SW 1271 (cell line): ENCODE data around the gene KRTAP10-2.
A peak's percentile ranks its signal among the peaks of the same experiment; 100 is the strongest.
"Not testable (repeated sequence)": the region's sequence is repeated elsewhere in the genome, so short reads cannot be mapped to it uniquely, and the experiment has no call there.

Source experiments
- DNase-seq, 2 experiments: peaks; one replicate each; lab custom pipeline; 2025; lab: John Stamatoyannopoulos, UW

Gene KRTAP10-2

DNA sequence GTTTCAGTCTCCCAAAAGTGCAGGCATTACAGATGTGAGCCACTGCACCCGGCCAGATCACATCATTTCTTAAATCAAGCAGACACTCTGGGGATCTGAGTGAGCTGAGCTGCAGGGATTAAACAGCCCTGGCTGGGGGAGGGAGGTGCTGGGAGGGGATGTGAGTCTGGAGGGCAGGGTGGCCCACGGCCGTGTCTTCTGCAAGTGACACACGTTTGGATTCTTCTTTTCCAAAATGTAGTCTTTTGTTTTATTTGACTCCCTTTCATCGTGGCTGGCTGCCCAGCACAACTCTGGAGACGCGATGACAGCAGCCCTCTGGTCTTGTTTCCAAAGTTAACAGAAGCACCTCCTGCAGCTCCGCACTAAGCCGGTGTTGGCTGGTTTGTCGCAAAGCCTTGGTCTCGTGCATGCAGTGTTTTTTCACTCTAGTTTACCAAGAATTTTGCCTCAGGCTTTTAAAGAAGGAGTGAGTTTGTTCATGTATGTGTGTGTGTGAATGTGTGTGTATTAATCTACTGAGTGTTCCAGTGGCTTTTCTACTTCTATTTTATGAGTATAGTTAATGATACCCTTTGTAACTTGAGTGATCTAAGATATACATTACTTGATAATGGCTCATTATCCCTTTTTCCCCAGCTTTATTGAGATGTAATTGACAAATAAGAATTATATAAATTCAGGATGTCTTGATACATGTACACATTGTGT lies 31.9 kb upstream of the KRTAP10-2 start:
- no peak for DNase-seq

GRCh38 chr21:44582055-44582454 lies 30.8 kb upstream of the KRTAP10-2 start:
- DNase-seq = peak in 1 of 2 experiments; percentile 2

DNA sequence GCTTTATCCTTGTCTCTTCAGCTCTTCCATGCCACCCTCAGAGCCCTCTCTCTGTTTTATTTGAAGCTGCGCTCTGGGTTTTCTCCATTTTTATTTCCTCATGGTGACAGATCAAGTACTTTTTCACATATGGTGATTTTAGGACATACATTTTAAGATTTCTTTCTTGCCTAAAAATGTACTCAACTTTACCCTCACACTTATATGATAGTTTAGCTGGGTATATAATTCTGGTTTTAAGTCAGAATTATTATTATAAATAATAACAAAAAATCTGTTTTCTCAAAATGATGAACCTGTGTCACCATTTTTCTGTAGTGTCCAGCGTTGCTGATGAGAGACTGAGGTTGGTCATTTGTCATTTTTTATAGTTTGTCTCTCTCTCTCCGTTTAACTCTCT lies 29.9 kb upstream of the KRTAP10-2 start:
- no peak for DNase-seq

GRCh38 chr21:44580231-44580821 lies 29.0 kb upstream of the KRTAP10-2 start, which contains the start of gene KRTAP10-5:
TSS of gene KRTAP10-5 (minus strand) at chr21:44580604. CDS start at chr21:44580578, 26 bp downstream.
- not testable (repeated sequence) for DNase-seq

- DNase-seq = no peak
Observed at GRCh38 chr21:44579833-44580144, 28.5 kb upstream of the KRTAP10-2 start.

DNA sequence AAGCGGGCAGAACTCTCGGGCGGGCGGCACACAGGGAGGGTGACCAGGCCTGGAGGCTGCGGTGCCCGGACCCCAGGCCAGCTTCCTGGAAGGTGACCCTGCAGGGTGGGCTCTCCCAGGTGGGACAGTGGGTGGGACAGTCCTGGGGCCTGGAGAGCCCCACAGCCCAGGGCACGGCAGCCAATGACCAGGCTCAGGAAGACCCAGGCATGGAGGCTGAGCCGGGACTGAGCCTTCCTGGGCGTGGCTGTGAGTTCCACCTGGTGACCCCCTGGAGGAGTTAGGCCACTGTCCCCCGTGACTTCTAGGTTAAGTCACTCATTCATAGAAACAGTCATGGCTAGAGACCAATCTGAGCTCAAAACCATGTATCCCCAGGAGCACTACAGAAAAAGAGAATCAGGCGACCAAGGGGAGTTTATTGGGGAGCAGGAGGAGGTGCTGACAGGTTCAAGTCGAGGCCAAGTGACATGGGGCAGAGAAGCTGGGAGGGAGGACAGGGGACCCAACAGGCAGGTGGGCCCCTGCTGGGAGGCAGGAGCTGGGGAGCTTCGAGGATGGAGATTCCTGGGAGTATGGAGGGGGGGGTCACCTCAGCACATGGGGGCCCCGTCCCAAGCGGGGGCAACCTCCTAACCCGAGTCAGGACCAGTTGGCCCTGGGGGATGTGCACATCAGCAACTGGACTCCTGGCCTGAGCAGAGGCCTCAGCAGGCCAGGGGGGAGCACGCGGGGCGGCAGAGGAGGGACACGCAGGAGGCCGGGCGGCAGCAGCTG lies 27.9 kb upstream of the KRTAP10-2 start:
- no peak for DNase-seq

- DNase-seq = no peak
Observed at GRCh38 chr21:44578371-44579055, 27.2 kb upstream of the KRTAP10-2 start.

GRCh38 chr21:44576025-44576420 lies 24.7 kb upstream of the KRTAP10-2 start:
- no peak for DNase-seq

- no peak for DNase-seq
Observed at GRCh38 chr21:44575307-44576024, 24.2 kb upstream of the KRTAP10-2 start.

- no peak for DNase-seq
Observed at GRCh38 chr21:44574457-44575306, 23.4 kb upstream of the KRTAP10-2 start.

DNA sequence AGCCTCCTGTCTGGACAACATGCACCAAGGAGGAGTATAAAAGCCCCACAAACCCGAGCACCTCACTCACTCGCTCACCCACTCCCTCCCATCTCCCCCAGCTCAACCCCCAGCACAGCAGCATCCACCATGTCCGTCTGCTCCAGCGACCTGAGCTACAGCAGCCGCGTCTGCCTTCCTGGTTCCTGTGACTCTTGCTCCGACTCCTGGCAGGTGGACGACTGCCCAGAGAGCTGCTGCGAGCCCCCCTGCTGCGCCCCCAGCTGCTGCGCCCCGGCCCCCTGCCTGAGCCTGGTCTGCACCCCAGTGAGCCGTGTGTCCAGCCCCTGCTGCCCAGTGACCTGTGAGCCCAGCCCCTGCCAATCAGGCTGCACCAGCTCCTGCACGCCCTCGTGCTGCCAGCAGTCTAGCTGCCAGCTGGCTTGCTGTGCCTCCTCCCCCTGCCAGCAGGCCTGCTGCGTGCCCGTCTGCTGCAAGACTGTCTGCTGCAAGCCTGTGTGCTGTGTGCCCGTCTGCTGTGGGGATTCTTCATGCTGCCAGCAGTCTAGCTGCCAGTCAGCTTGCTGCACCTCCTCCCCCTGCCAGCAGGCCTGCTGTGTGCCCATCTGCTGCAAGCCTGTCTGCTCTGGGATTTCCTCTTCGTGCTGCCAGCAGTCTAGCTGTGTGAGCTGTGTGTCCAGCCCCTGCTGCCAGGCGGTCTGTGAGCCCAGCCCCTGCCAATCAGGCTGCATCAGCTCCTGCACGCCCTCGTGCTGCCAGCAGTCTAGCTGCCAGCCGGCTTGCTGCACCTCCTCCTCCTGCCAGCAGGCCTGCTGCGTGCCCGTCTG lies 22.5 kb upstream of the KRTAP10-2 start, which contains the start of gene KRTAP10-4:
Gene KRTAP10-4 (plus strand): TSS at position 100 of the 827 bp plus-strand sequence. CDS start 30 bp downstream, at position 130.
- DNase-seq = not testable (repeated sequence)

DNA sequence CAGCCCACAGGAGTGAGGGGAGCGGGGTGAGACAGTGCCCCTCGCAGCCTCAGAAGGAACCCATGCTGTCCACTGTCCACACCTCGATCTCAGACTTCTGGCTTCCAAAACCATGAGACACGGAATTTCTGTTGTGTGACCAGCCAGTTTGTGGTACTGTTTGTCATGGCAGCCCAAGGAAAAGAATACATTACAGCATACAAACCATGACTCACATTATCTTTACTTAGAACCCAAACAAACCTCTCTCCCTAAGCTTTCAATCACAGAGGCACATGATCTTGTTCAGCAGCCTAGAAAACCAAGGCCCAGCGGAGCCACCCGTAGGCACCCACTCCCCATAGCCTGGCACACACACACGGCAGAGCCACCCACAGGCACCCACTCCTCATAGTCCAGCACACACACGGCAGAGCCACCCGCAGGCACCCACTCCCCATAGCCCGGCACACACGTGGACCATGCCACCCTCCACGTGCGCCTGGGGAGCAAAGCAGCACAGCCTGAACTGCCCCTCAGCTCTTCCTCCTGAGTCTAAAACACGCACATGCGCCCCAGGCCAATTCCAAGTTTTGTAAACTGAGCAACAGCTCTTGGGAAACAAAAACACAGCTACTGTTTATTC lies 21.8 kb upstream of the KRTAP10-2 start:
- no peak for DNase-seq

DNA sequence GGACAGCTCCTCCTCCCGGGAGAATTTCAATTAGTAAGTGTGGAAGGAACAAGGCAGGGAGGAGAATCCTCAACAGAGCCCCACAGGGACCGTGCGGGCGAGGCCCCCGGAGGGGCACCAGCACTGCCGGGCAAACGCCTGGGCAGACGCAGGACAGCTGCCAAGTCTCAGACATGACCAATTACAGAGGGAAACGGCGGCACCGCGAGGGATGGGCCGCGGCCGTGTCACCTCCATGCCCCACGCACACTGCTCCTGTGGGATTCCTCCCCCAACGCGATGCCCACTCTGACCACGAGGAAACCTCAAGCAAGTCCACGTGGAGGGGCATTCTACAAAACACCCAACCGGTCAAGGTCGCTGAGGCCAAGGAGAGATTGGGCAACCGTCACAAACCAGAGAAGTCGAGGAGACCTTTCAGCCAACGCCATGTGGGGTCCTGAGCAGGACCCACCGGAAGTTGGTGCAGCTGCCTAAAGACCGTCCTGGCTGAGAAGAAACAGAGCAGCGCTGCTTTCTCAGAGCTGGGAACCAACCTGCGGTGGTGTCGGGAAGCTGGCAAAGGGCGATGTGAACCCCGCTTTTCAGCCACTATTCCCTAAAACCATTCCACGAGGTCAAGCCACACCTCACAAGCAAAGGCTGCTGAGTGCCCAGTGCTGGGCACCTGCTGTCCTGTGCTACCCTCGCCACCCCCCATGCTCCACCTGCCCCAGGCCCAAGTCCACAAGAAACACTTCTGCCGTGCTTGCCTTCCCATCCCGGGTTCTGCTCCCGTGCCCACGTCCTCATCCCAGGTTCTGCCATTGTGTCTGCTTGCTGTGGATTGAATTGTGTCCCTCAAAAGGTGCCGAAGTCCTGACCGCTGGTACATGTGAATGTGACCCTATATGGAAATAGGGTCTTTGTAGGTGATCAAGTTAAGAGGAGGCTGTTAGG lies 20.8 kb upstream of the KRTAP10-2 start:
- no peak for DNase-seq

- DNase-seq = no peak
Observed at GRCh38 chr21:44571296-44571695, 20.0 kb upstream of the KRTAP10-2 start.

DNA sequence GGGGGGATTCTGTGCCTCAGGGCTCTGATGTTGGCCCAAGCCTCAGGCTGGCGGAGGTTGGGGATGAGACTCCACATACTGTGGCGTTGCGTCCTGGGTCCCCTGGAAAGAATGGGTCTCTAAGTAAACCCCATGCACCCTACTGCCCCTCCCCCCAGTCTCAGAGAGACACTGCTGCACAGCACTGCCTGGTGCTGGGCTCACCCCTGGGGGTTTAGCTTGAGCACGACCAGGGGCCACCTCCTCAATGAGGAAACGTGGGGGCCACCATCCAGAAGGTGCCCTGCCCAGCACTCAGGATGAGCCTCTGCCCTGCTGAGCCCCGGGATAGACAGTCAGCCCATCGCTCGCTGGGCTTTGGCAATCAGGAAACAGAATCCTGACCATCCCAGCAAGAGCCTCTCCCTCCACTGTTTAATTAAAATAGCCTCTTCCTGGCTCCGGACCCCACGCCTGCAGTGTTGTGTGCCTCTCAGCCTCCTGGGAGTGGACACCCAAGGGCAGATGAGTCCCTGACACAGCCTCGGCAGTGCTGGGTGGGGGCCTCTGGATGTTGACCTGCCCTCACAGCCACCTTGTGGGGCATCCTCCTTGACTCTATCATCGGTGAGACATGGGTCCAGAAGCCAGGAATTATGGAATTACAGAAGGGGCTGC lies 18.7 kb upstream of the KRTAP10-2 start:
- DNase-seq = no peak

- no peak for DNase-seq
Observed at GRCh38 chr21:44568667-44569556, 17.6 kb upstream of the KRTAP10-2 start.

DNA sequence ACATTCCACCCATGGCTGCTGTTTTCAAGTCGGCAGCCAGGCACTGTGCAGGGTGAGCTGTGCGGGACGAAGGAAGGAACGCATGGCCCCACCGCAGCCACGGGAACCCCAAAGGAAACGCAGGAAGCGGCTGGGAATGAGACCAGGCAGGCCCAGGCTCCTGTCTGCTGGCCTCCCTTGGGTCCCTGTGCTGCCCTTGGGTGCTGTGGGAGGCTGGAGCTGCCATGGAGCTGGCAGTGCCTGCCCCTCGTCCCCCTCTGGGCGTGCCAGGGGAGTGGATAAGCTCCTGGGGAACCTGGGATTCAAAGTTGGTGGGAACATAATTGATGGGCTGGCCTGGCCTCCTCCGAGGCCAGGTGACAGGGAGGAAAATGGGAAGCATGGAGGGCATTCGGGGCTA lies 17.0 kb upstream of the KRTAP10-2 start:
- DNase-seq = no peak
